ENCODE measurements around the gene ACD. TPM values are rescaled to one million over a fixed set of nuclear protein-coding genes. Genes with fewer than 3 reads are reported as not detected.

The ACD gene
- total RNA-seq, 1 experiment from 2014 or later, result 34.1 TPM

DNA sequence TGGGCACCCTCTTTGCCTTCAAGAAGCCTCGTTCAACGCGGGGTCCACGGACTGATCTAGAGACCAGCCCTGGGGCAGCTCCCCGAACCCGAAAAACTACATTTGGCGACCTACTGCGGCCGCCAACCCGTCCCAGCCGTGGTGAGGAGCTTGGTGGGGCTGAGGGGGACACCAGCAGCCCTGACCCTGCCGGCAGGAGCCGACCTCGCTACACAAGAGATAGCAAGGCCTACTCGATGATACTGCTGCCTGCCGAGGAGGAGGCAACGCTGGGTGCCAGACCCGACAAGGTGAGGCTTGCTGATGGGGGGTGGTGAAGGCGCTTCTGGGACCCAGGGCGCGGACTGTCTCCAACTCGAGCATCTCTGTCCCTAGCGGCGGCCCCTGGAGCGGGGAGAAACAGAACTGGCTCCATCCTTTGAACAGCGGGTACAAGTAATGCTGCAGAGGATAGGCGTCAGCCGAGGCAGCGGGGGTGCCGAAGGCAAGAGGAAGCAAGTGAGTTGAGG, 5.6 kb downstream of the ACD start:
- Mint-ChIP-seq H3K9me3 (no peaks in the 10 kb centered on the region; a peak in 1 of 5 replicates), H3K4me1 (peaks cover 8 to 11% of the 10 kb centered on the region in 2 experiments), H3K36me3 (ENCODE audit: insufficient read depth in 1 of 3, low read depth in 3 of 3) (peaks cover 12 to 52% (median 39%) of the 10 kb centered on the region in 3 experiments), H3K4me3 (peak overlapping the region in 1 of 2 experiments; percentile 54; a peak in 3 of 5 replicates), H3K27me3 (ENCODE audit: low read depth) (peaks cover 5% of the 10 kb centered on the region), H3K27ac (no peak overlapping the region)
- Histone ChIP-seq H2BK5ac (ENCODE audit: insufficient read length, low read length) (no peak overlapping the region), H3K27ac (ENCODE audit: insufficient read length, low read depth, low read length) (no peak overlapping the region), H2BK12ac (ENCODE audit: insufficient read length, low read depth, low read length) (no peak overlapping the region), H4K91ac (ENCODE audit: insufficient read length, low read depth, low read length) (no peak overlapping the region), H2AK5ac (ENCODE audit: insufficient read length, low read length) (no peak overlapping the region), H3K27me3 (ENCODE audit: insufficient read depth, low read length) (no peaks in the 10 kb centered on the region; the same call in 1 of the 2 replicates), H3K4me1 (ENCODE audit: insufficient read depth, low read length) (no peaks in the 10 kb centered on the region), H3K56ac (ENCODE audit: insufficient read length, low read depth, low read length) (no peak overlapping the region), H2AFZ (ENCODE audit: low read length) (no peak overlapping the region), H4K5ac (ENCODE audit: insufficient read length, low read depth, low read length) (no peak overlapping the region), H3K23ac (ENCODE audit: insufficient read length, low read depth, low read length) (no peak overlapping the region), H3K4me2 (ENCODE audit: insufficient read depth, insufficient read length, low read length) (no peak overlapping the region), H3T11ph (ENCODE audit: low read length) (no peak overlapping the region), H2BK20ac (ENCODE audit: low read depth, low read length, poor library complexity, severe bottlenecking) (no peak overlapping the region), H3K9me3 (ENCODE audit: control insufficient read depth, low read depth, low read length) (no peaks in the 10 kb centered on the region), H4K8ac (replicated peaks; ENCODE audit: insufficient read length, low read depth, low read length) (no peak overlapping the region), H3K14ac (ENCODE audit: insufficient read depth, low read length) (no peak overlapping the region), H3K79me2 (ENCODE audit: insufficient read depth, low read length) (no peaks in the 10 kb centered on the region), H3K4ac (ENCODE audit: low read depth, low read length) (no peak overlapping the region), H3K23me2 (ENCODE audit: insufficient read length, low read depth, low read length, poor library complexity, severe bottlenecking) (peaks cover 3% of the 10 kb centered on the region), H4K20me1 (ENCODE audit: control insufficient read depth, insufficient read depth, insufficient read length) (no peaks in the 10 kb centered on the region), H2BK120ac (ENCODE audit: low read depth, low read length, poor library complexity, severe bottlenecking) (no peak overlapping the region), H2BK15ac (ENCODE audit: low read depth, low read length) (no peak overlapping the region), H3K79me1 (ENCODE audit: insufficient read depth, low read depth, low read length, poor library complexity, severe bottlenecking) (no peaks in the 10 kb centered on the region), H3K18ac (ENCODE audit: insufficient read length, low read depth, low read length) (no peak overlapping the region), H3K9ac (ENCODE audit: extremely low read depth, insufficient read length, low read length) (no peak overlapping the region)
- no CpG with 5 or more reads among the region's 30 CpGs for WGBS (ENCODE audit: extremely low coverage, insufficient read length, low lambda C conversion rate)
- no peak for DNase-seq
- TF ChIP-seq, protein P1, sequence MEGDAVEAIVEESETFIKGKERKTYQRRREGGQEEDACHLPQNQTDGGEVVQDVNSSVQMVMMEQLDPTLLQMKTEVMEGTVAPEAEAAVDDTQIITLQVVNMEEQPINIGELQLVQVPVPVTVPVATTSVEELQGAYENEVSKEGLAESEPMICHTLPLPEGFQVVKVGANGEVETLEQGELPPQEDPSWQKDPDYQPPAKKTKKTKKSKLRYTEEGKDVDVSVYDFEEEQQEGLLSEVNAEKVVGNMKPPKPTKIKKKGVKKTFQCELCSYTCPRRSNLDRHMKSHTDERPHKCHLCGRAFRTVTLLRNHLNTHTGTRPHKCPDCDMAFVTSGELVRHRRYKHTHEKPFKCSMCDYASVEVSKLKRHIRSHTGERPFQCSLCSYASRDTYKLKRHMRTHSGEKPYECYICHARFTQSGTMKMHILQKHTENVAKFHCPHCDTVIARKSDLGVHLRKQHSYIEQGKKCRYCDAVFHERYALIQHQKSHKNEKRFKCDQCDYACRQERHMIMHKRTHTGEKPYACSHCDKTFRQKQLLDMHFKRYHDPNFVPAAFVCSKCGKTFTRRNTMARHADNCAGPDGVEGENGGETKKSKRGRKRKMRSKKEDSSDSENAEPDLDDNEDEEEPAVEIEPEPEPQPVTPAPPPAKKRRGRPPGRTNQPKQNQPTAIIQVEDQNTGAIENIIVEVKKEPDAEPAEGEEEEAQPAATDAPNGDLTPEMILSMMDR (conservative IDR thresholded peaks at IDR 0.05), result no peak

Data from H9 (cell line).